Panc1 (cell line): ENCODE data around the gene LGALS12.

ENCODE experiments used
- CTCF ChIP-seq: fragments of 450-650 bp; IDR thresholded peaks from 2 replicates; pipeline ENCODE4 v1.5.1; 2017; ENCODE audit warnings: mild to moderate bottlenecking
- POLR2AphosphoS5 ChIP-seq: IDR thresholded peaks from 2 replicates; pipeline ENCODE4 v1.6.1; 2012; ENCODE audit warnings: mild to moderate bottlenecking, low read depth, low read length, moderate library complexity

GRCh38 chr11:63511048-63511748 lies 5.3 kb downstream of the LGALS12 start:
- no peak for TF ChIP-seq CTCF
- TF ChIP-seq POLR2AphosphoS5: no peak
